T-cell (primary cell): ENCODE results near the gene SERPINA5. TPM values are rescaled to one million over a fixed set of nuclear protein-coding genes. Genes with fewer than 3 reads are reported as not detected.
A peak's percentile ranks its signal among the peaks of the same experiment; 100 is the strongest.

Experiments
- ATAC-seq, 4 experiments: fragments of 200-7000 bp in 3 of 4; fragments of 150-1000 bp in 1 of 4; cut with Tn5 transposase; replicated peaks in 1 of 4; 1 replicate in 3 of 4; 2 replicates in 1 of 4; pipeline ENCODE4 v1.10.0; 2021; ENCODE audit warnings: moderate library complexity in 3 of 4, mild to moderate bottlenecking in 2 of 4, moderate number of reproducible peaks in 1 of 4
- CTCF ChIA-PET, 2 donors: fragments of 300-600 bp; sonication (Branson Sonifier 250); formaldehyde crosslinking; loops; one replicate each; lab custom pipeline; 2022; ENCODE audit warnings: antibody characterized with exemption in 2 of 2; lab: Charles Lee
- POLR2A ChIA-PET, 2 donors: fragments of 300-600 bp; sonication (Branson Sonifier 250); formaldehyde crosslinking; loops; one replicate each; lab custom pipeline; 2022; ENCODE audit warnings: antibody characterized with exemption in 2 of 2; lab: Charles Lee
- DNase-seq, 35 experiments: peaks; one replicate each; pipeline versions ENCODE4 v3.0.0 to v3.0.0-alpha.2; 2013 to 2023
- H3K27ac ChIP-seq: one replicate; pipeline ENCODE4 v1.5.1; 2013; ENCODE audit warnings: low read length
- H3K27me3 ChIP-seq, 2 experiments: replicated peaks in 1 of 2; 1 replicate in 1 of 2; 2 replicates in 1 of 2; pipeline versions ENCODE4 v1.6.1 to v1.7.0; 2013; ENCODE audit warnings: low read length in 1 of 2, mixed read lengths in 1 of 2; ENCODE audit not compliant: control insufficient read depth in 2 of 2, insufficient read depth in 2 of 2; ENCODE audit errors: extremely low read depth in 1 of 2
- H3K36me3 ChIP-seq, 2 donors: 1 replicate in 1 of 2; 2 replicates in 1 of 2; pipeline versions ENCODE4 v1.6.1 to v1.7.0; 2013; ENCODE audit warnings: low read length in 1 of 2; ENCODE audit not compliant: control insufficient read depth in 2 of 2, insufficient read depth in 1 of 2; ENCODE audit errors: extremely low read depth in 1 of 2
- H3K4me1 ChIP-seq, 2 experiments: 1 replicate in 1 of 2; 2 replicates in 1 of 2; pipeline versions ENCODE4 v1.6.1 to v1.7.0; 2013; ENCODE audit warnings: low read length in 2 of 2, mixed read lengths in 1 of 2; ENCODE audit not compliant: insufficient read depth in 2 of 2, control insufficient read depth in 1 of 2; ENCODE audit errors: extremely low read depth in 1 of 2
- H3K4me3 ChIP-seq, 2 donors: 1 replicate in 1 of 2; 2 replicates in 1 of 2; pipeline versions ENCODE4 v1.5.1 to v1.7.0; 2013; ENCODE audit warnings: mild to moderate bottlenecking in 2 of 2, low read length in 1 of 2, moderate library complexity in 1 of 2; ENCODE audit not compliant: control insufficient read depth in 1 of 2; ENCODE audit errors: extremely low read depth in 1 of 2
- H3K9me3 ChIP-seq: 2 replicates; pipeline ENCODE4 v1.7.0; 2013
- H3K27ac Mint-ChIP-seq, 2 donors: one replicate each; pipeline ENCODE4 v1.8.0; 2020 to 2021; ENCODE audit warnings: mild to moderate bottlenecking in 2 of 2, mixed read lengths in 2 of 2
- H3K27me3 Mint-ChIP-seq, 2 donors: one replicate each; pipeline ENCODE4 v1.8.0; 2021 to 2022; ENCODE audit warnings: mixed read lengths in 2 of 2
- H3K36me3 Mint-ChIP-seq: one replicate; pipeline ENCODE4 v1.8.0; 2021; ENCODE audit warnings: mixed read lengths
- H3K4me1 Mint-ChIP-seq, 3 donors: one replicate each; pipeline ENCODE4 v1.8.0; 2020 to 2022; ENCODE audit warnings: mixed read lengths in 3 of 3, mild to moderate bottlenecking in 1 of 3
- H3K4me3 Mint-ChIP-seq, 3 donors: one replicate each; pipeline ENCODE4 v1.8.0; 2020 to 2022; ENCODE audit warnings: mild to moderate bottlenecking in 3 of 3, mixed read lengths in 3 of 3, moderate library complexity in 3 of 3
- H3K9me3 Mint-ChIP-seq, 3 donors: one replicate each; pipeline ENCODE4 v1.8.0; 2020 to 2022; ENCODE audit warnings: mixed read lengths in 3 of 3
- WGBS: methylation state at CpG from one replicate; pipeline ENCODE4 v1.1.5; 2013; ENCODE audit warnings: missing lambda C conversion rate; ENCODE audit not compliant: insufficient coverage; 5-methylcytosine and 5-hydroxymethylcytosine counted together
- total RNA-seq, 35 experiments: library from RNA in 6 of 35; stranded (reverse) in 6 of 35; fragments of 120-200 nt in 1 of 35; gene quantifications; one replicate each; pipeline versions ENCODE4 v1.2.1 to v1.2.4 and lab custom pipeline; 2013 to 2026

SERPINA5 gene
- total RNA-seq, 5 donors from 2014 or later (not counting 1 experiment from before 2014, with no cell fraction given): 0.92 to 1.1 (median 0.99) TPM; not detected in 2

DNA sequence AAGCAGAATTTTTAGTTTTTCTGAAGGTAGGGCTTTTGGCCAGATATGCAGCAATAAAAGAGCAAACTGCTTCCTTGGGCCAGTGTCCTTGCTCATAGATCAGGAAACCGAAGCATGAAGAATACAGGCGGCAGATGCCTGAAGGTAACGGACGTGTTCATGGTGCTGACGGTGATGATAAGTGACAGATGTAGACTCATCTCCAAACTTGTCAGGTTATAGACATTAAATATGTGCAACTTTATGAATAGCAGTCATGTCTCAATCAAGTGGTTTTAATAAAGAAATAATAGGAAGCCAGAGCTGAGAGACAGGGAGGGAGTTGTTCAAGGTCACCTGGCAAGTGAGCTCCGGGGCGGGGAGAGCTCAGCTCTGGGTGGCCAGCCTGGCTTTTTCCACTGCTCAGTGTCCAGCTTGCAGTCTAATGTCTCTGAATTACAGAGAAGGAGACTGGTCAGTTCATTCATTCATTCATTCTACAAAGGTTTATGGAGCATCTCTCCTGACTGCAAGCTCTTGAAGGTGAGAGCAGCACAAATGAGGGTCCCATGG, 1.0 kb downstream of the SERPINA5 start:
- 95% methylated on average over 4 of the region's 7 CpGs for WGBS
- Histone ChIP-seq H3K27ac (no peak overlapping the region), H3K27me3 (peaks cover 0 to 24% of the 10 kb centered on the region in 2 experiments), H3K4me3 (no peak overlapping the region), H3K4me1 (no peaks in the 10 kb centered on the region), H3K9me3 (no peaks in the 10 kb centered on the region), H3K36me3 (no peaks in the 10 kb centered on the region)
- no peak for ATAC-seq
- H3K36me3 Mint-ChIP-seq: no peaks in the 10 kb centered on the region
- ChIA-PET POLR2A (no interaction called here), CTCF (no interaction called here)
- DNase-seq: no peak
- peaks cover 0 to 14% of the 10 kb centered on the region in 2 donors for H3K27me3 Mint-ChIP-seq
- peak overlapping the region in 1 of 2 donors; percentile 24 for H3K27ac Mint-ChIP-seq
- H3K4me1 Mint-ChIP-seq: no peaks in the 10 kb centered on the region
- H3K9me3 Mint-ChIP-seq: no peaks in the 10 kb centered on the region
- no peak overlapping the region for H3K4me3 Mint-ChIP-seq

DNA sequence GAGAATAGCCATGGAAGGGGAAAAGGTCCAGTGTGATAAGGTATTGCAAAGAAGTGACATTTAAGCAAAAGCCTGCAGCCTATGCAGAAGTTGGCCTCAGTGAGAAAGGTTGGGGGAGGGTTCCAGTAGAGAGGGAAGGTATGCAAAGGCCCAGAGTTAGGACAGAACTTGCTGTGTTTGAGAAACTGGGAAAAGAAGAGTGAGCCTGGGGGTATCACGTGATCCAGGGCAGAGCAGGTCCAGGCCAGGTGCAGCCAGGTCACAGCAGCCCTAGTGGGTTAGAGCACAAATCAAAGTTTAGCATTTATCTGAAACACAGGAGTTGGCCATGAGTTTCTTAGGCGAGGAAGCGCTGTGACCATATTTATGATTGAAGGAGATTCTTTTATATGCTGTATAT, 1.6 kb downstream of the SERPINA5 start:
- ATAC-seq (no peak), DNase-seq (no peak)
- Mint-ChIP-seq H3K27ac (peak overlapping the region in 1 of 2 donors; percentile 24), H3K9me3 (no peaks in the 10 kb centered on the region), H3K36me3 (no peaks in the 10 kb centered on the region), H3K27me3 (peaks cover 0 to 14% of the 10 kb centered on the region in 2 donors), H3K4me3 (no peak overlapping the region), H3K4me1 (no peaks in the 10 kb centered on the region)
- POLR2A ChIA-PET: no interaction called here
- peaks cover 0 to 24% of the 10 kb centered on the region in 2 experiments for H3K27me3 ChIP-seq
- H3K4me3 ChIP-seq: no peak overlapping the region
- 80% methylated on average over 3 of the region's 3 CpGs for WGBS
- CTCF ChIA-PET: no interaction called here
- no peaks in the 10 kb centered on the region for H3K9me3 ChIP-seq
- no peaks in the 10 kb centered on the region for H3K4me1 ChIP-seq
- H3K36me3 ChIP-seq: no peaks in the 10 kb centered on the region
- H3K27ac ChIP-seq: no peak overlapping the region

GRCh38 chr14:94583557-94583956, 2.3 kb downstream of the SERPINA5 start:
- POLR2A ChIA-PET: interaction anchor here in 1 of 2 donors (0.6 kb wide), 1 partner anchor 65 kb away, joined by 3 read pairs; no protein-coding TSS in a partner anchor

DNA sequence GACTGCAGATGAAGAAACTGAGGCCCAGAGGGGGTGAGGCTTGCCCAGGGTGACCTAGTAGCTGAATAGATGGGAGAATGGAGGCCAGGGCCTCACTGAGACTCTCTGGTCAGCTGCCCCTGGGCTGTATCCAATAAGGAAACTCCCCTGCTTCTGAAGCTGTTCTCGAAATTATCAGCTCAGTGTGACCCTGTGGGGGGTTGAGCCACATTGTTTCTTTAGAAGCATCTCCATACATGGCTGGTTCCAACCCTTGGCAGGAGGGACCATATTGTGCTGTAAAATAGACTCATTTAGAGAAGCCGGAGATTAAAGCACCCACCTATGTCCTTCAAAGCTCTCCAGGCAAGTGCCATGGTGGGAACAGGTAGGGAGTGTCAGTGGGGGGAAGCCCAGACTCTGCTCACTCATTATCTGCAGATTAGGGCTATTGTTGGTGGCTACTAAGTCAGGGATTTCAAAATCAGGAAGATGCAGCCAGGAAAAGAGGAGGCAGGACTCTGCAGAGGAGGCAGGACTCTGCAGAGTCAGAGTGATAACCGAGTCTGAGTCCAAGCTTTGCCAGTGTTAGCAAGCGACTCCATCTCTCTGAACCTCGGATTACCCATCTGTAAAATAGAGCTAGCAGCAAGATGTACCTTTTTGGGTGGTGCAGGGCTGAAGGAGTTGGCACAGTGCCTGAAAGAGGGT, 3.5 kb downstream of the SERPINA5 start:
- ChIA-PET POLR2A (no interaction called here), CTCF (no interaction called here)
- no peaks in the 10 kb centered on the region for H3K36me3 Mint-ChIP-seq
- no peaks in the 10 kb centered on the region for H3K9me3 Mint-ChIP-seq
- peaks cover 0 to 17% of the 10 kb centered on the region in 2 donors for H3K27me3 Mint-ChIP-seq
- Histone ChIP-seq H3K4me1 (no peaks in the 10 kb centered on the region), H3K27me3 (peaks cover 0 to 24% of the 10 kb centered on the region in 2 experiments), H3K27ac (no peak overlapping the region), H3K9me3 (no peaks in the 10 kb centered on the region), H3K4me3 (no peak overlapping the region), H3K36me3 (no peaks in the 10 kb centered on the region)
- H3K4me1 Mint-ChIP-seq: no peaks in the 10 kb centered on the region
- DNase-seq: no peak
- WGBS: 67% methylated on average over 3 of the region's 5 CpGs
- ATAC-seq: no peak
- no peak overlapping the region for H3K27ac Mint-ChIP-seq
- no peak overlapping the region for H3K4me3 Mint-ChIP-seq

More at GRCh38 chr14:94583557-94583956, 2.3 kb downstream of the SERPINA5 start:
- Mint-ChIP-seq H3K4me3 (no peak overlapping the region), H3K4me1 (no peaks in the 10 kb centered on the region), H3K36me3 (no peaks in the 10 kb centered on the region), H3K27me3 (peaks cover 0 to 16% of the 10 kb centered on the region in 2 donors), H3K27ac (no peak overlapping the region), H3K9me3 (no peaks in the 10 kb centered on the region)
- H3K4me1 ChIP-seq: no peaks in the 10 kb centered on the region
- H3K27me3 ChIP-seq: peaks cover 0 to 24% of the 10 kb centered on the region in 2 experiments
- no peak for DNase-seq
- no peaks in the 10 kb centered on the region for H3K9me3 ChIP-seq
- H3K27ac ChIP-seq: no peak overlapping the region
- H3K36me3 ChIP-seq: no peaks in the 10 kb centered on the region
- H3K4me3 ChIP-seq: no peak overlapping the region
- 29% methylated on average over 1 of the region's 4 CpGs for WGBS
- CTCF ChIA-PET: no interaction called here
- ATAC-seq: no peak

DNA sequence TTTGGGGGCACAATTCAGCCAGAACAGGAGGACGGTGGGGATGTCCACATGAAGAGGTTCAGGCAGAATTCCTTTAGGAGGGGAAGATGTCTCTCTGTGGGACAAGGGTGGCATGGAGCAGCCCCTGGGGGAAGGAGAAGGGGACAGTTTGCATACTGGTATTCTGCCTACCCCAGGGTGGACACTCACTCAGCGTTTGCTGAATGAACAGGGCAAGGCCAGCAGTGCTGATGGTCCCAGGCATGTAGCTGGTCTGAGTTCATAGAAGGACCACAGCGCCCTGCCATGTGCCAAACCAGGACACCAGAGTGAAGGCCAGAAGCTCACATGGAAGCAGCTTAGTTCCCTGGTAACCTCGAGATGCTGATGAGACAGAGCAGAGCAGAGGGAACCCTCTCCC, 5.4 kb downstream of the SERPINA5 start:
- WGBS: 74% methylated on average over 3 of the region's 4 CpGs
- Histone ChIP-seq H3K36me3 (no peaks in the 10 kb centered on the region), H3K4me1 (no peaks in the 10 kb centered on the region), H3K4me3 (no peak overlapping the region), H3K27me3 (peaks cover 0 to 16% of the 10 kb centered on the region in 2 experiments), H3K9me3 (no peaks in the 10 kb centered on the region), H3K27ac (no peak overlapping the region)
- Mint-ChIP-seq H3K9me3 (peaks cover 0 to 6% (median 0%) of the 10 kb centered on the region in 3 donors), H3K36me3 (no peaks in the 10 kb centered on the region), H3K27ac (no peak overlapping the region), H3K4me1 (no peaks in the 10 kb centered on the region), H3K27me3 (peaks cover 0 to 8% of the 10 kb centered on the region in 2 donors), H3K4me3 (no peak overlapping the region)
- POLR2A ChIA-PET: no interaction called here
- CTCF ChIA-PET: no interaction called here
- DNase-seq (no peak), ATAC-seq (no peak)

DNA sequence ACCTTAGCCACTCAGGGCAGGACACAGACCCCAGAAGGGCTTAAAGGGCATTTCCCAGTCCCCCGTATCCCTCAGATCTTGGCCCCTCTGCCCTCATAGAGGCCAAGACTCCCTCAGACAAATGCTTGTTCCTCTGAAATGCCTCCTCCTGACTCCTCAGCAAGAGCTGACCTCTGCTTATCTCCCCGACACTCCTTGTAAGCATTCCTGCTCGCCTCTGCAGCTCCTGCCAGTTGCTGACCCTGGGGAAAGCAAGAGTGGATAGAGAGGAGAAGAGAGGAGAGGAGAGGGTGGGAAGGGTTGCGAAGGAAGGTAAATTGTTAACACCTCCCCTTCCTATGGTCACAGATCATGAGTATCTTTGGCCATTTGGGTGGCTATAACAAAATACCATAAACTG, 7.1 kb downstream of the SERPINA5 start:
- H3K27ac Mint-ChIP-seq: no peak overlapping the region
- H3K27ac ChIP-seq: no peak overlapping the region
- CTCF ChIA-PET: no interaction called here

More for the DNA sequence above, 7.1 kb downstream of the SERPINA5 start:
- Mint-ChIP-seq H3K4me1 (no peaks in the 10 kb centered on the region), H3K4me3 (no peak overlapping the region), H3K36me3 (no peaks in the 10 kb centered on the region), H3K27me3 (peaks cover 0 to 8% of the 10 kb centered on the region in 2 donors), H3K9me3 (peaks cover 0 to 9% (median 0%) of the 10 kb centered on the region in 3 donors)
- Histone ChIP-seq H3K4me3 (no peak overlapping the region), H3K9me3 (no peaks in the 10 kb centered on the region), H3K27me3 (peaks cover 0 to 16% of the 10 kb centered on the region in 2 experiments), H3K36me3 (no peaks in the 10 kb centered on the region), H3K4me1 (no peaks in the 10 kb centered on the region)
- POLR2A ChIA-PET: no interaction called here
- 83% methylated on average over 1 of the region's 4 CpGs for WGBS
- DNase-seq (no peak), ATAC-seq (no peak)
